Right hindlimb (tissue), 1 donor: Measurements from ENCODE around the gene LHCGR.
"Not testable (repeated sequence)": the region's sequence is repeated elsewhere in the genome, so short reads cannot be mapped to it uniquely, and the experiment has no call there.

ENCODE experiments used
- DNase-seq: peaks from one replicate; pipeline ENCODE4 v3.0.0-alpha.2; 2018

Gene LHCGR

GRCh38 chr2:48707466-48707865 is 48.1 kb downstream of the LHCGR start:
- DNase-seq: no peak

- not testable (repeated sequence) for DNase-seq
Measured at GRCh38 chr2:48703621-48704020, 51.9 kb downstream of the LHCGR start.

- no peak for DNase-seq
Measured at GRCh38 chr2:48699348-48699930, 56.1 kb downstream of the LHCGR start.

- no peak for DNase-seq
Measured at GRCh38 chr2:48696881-48697280, 58.6 kb downstream of the LHCGR start.

- no peak for DNase-seq
Measured at GRCh38 chr2:48695991-48696390, 59.5 kb downstream of the LHCGR start.

GRCh38 chr2:48694149-48694548 is 61.4 kb downstream of the LHCGR start:
- no peak for DNase-seq

GRCh38 chr2:48693645-48694044 is 61.9 kb downstream of the LHCGR start:
- DNase-seq: no peak

GRCh38 chr2:48693066-48693465 is 62.5 kb downstream of the LHCGR start:
- DNase-seq: no peak

- no peak for DNase-seq
Measured at GRCh38 chr2:48691935-48692691, 63.4 kb downstream of the LHCGR start.

- no peak for DNase-seq
Measured at GRCh38 chr2:48685126-48685525, 70.4 kb downstream of the LHCGR start.

GRCh38 chr2:48677450-48677849 is 78.1 kb downstream of the LHCGR start:
- DNase-seq: no peak

- DNase-seq: no peak
Measured at GRCh38 chr2:48674933-48675332, 80.6 kb downstream of the LHCGR start.

- no peak for DNase-seq
Measured at GRCh38 chr2:48673581-48673980, 81.9 kb downstream of the LHCGR start.

GRCh38 chr2:48668992-48669391 is 86.5 kb downstream of the LHCGR start:
- DNase-seq: no peak

- DNase-seq: no peak
Measured at GRCh38 chr2:48651158-48651790, 104.2 kb downstream of the LHCGR start.

- DNase-seq: no peak
Measured at GRCh38 chr2:48638261-48638660, 117.3 kb downstream of the LHCGR start.
